ENCODE measurements around the gene IRF2BP1. TPM values are rescaled to one million over a fixed set of nuclear protein-coding genes. Genes with fewer than 3 reads are reported as not detected.

Gene IRF2BP1
- total RNA-seq, 2 experiments from 2014 or later = 21.0 to 21.6 TPM

- TF ChIP-seq CTCF (IDR thresholded peaks at IDR 0.05) = no peak
- ChIA-PET POLR2A (interaction anchor here (0.9 to 1.5 kb wide), 2 partner anchors 113 kb away, joined by 3 to 4 read pairs; partner anchors contain the start of genes CCDC61 and SIX5), CTCF (interaction anchor here (1.6 to 1.9 kb wide), 2 partner anchors 18 to 65 kb away, joined by 7 to 14 read pairs; partner anchors contain the start of genes FOXA3 and SYMPK)
- Histone ChIP-seq H3K4me1 (ENCODE audit: insufficient read depth, low read length) (peaks cover 46% of the 10 kb centered on the region), H3K36me3 (ENCODE audit: insufficient read depth, low read length) (peaks cover 5% of the 10 kb centered on the region), H3K4me3 (ENCODE audit: low read length) (no peak overlapping the region), H3K27ac (ENCODE audit: low read depth in 1 of 2, low read length in 2 of 2) (no peak overlapping the region), H3K9me3 (ENCODE audit: control insufficient read depth in 1 of 2, insufficient read depth in 1 of 2, low read length in 2 of 2) (peaks cover 0 to 2% of the 10 kb centered on the region in 2 experiments), H3K27me3 (ENCODE audit: control insufficient read depth in 1 of 2, insufficient read depth in 2 of 2, low read length in 2 of 2) (no peaks in the 10 kb centered on the region)
- intact Hi-C loops (cut with DNase I, micrococcal nuclease) = loop anchor here in 1 of 2 experiments (1.0 to 2.0 kb wide), 2 partner anchors 18 to 65 kb away; partner anchors contain the start of gene FOXA3
- Mint-ChIP-seq H3K36me3 (ENCODE audit: low read depth) (peaks cover 18% of the 10 kb centered on the region), H3K9me3 (no peaks in the 10 kb centered on the region), H3K4me3 (peak overlapping the region; percentile 18), H3K4me1 (ENCODE audit: low read depth) (peaks cover 40% of the 10 kb centered on the region), H3K27me3 (peaks cover 19% of the 10 kb centered on the region), H3K27ac (no peak overlapping the region)
- DNase-seq (no peak), ATAC-seq (ENCODE audit: poor library complexity) (no peak)
Observed at GRCh38 chr19:45881909-45882528, 3.9 kb downstream of the IRF2BP1 start.

GRCh38 chr19:45881082-45881908, 4.6 kb downstream of the IRF2BP1 start:
- peaks cover 36% of the 10 kb centered on the region for H3K4me1 Mint-ChIP-seq (ENCODE audit: low read depth)
- peaks cover 13% of the 10 kb centered on the region for H3K36me3 Mint-ChIP-seq (ENCODE audit: low read depth)
- peak overlapping the region; percentile 18 for H3K4me3 Mint-ChIP-seq
- ATAC-seq (ENCODE audit: poor library complexity) = no peak
- DNase-seq = no peak
- H3K4me3 ChIP-seq (ENCODE audit: low read length) = no peak overlapping the region
- H3K27ac Mint-ChIP-seq = no peak overlapping the region
- ChIA-PET CTCF (interaction anchor here (1.6 to 1.9 kb wide), 3 partner anchors 17 to 64 kb away, joined by 5 to 14 read pairs (median 7); partner anchors contain the start of genes FOXA3 and SYMPK), POLR2A (interaction anchor here (1.0 kb wide), 1 partner anchor 22 kb away, joined by 4 read pairs; no protein-coding TSS in a partner anchor)
- H3K9me3 Mint-ChIP-seq = no peaks in the 10 kb centered on the region
- intact Hi-C loops (cut with DNase I, micrococcal nuclease) = no loop called here
- H3K27ac ChIP-seq (ENCODE audit: low read depth in 1 of 2, low read length in 2 of 2) = no peak overlapping the region
- H3K4me1 ChIP-seq (ENCODE audit: insufficient read depth, low read length) = peaks cover 47% of the 10 kb centered on the region
- TF ChIP-seq CTCF (IDR thresholded peaks at IDR 0.05) = no peak
- H3K27me3 ChIP-seq (ENCODE audit: control insufficient read depth in 1 of 2, insufficient read depth in 2 of 2, low read length in 2 of 2) = peaks cover 0 to 5% of the 10 kb centered on the region in 2 experiments
- peaks cover 21% of the 10 kb centered on the region for H3K27me3 Mint-ChIP-seq
- peaks cover 0 to 9% of the 10 kb centered on the region in 2 experiments for H3K9me3 ChIP-seq (ENCODE audit: control insufficient read depth in 1 of 2, insufficient read depth in 1 of 2, low read length in 2 of 2)
- H3K36me3 ChIP-seq (ENCODE audit: insufficient read depth, low read length) = peaks cover 5% of the 10 kb centered on the region

- Histone ChIP-seq H3K27ac (ENCODE audit: low read depth in 1 of 2, low read length in 2 of 2) (no peak overlapping the region), H3K27me3 (ENCODE audit: control insufficient read depth in 1 of 2, insufficient read depth in 2 of 2, low read length in 2 of 2) (peaks cover 0 to 5% of the 10 kb centered on the region in 2 experiments), H3K4me3 (ENCODE audit: low read length) (no peak overlapping the region), H3K4me1 (ENCODE audit: insufficient read depth, low read length) (peaks cover 40% of the 10 kb centered on the region), H3K9me3 (ENCODE audit: control insufficient read depth in 1 of 2, insufficient read depth in 1 of 2, low read length in 2 of 2) (peaks cover 0 to 9% of the 10 kb centered on the region in 2 experiments), H3K36me3 (ENCODE audit: insufficient read depth, low read length) (peaks cover 5% of the 10 kb centered on the region)
- H3K36me3 Mint-ChIP-seq (ENCODE audit: low read depth) = peaks cover 7% of the 10 kb centered on the region
- DNase-seq (no peak), ATAC-seq (ENCODE audit: poor library complexity) (no peak)
- H3K9me3 Mint-ChIP-seq = no peaks in the 10 kb centered on the region
- peaks cover 34% of the 10 kb centered on the region for H3K4me1 Mint-ChIP-seq (ENCODE audit: low read depth)
- H3K4me3 Mint-ChIP-seq = no peak overlapping the region
- ChIA-PET CTCF (interaction anchor here (0.6 to 1.6 kb wide), 3 partner anchors 12 to 63 kb away, joined by 3 to 5 read pairs (median 4); partner anchors contain the start of gene FOXA3), POLR2A (no interaction called here)
- intact Hi-C loops (cut with DNase I, micrococcal nuclease) = no loop called here
- no peak for TF ChIP-seq CTCF (IDR thresholded peaks at IDR 0.05)
- peaks cover 30% of the 10 kb centered on the region for H3K27me3 Mint-ChIP-seq
- H3K27ac Mint-ChIP-seq = no peak overlapping the region
Observed at GRCh38 chr19:45879971-45880370, 6.0 kb downstream of the IRF2BP1 start.

Data from CD4-positive, alpha-beta T cell (primary cell).